Thyroid gland (tissue), 4 donors: ENCODE results near the gene CAGE1. TPM values are rescaled to one million over a fixed set of nuclear protein-coding genes. Genes with fewer than 3 reads are reported as not detected.

Source experiments
- DNase-seq, 2 donors: peaks; one replicate each; pipeline ENCODE4 v3.0.0-alpha.2; 2019
- H3K27ac ChIP-seq, 3 donors: fragments of 200-600 bp; sonication (generic); 1 replicate in 2 of 3; 2 replicates in 1 of 3; pipeline ENCODE4 v1.5.1; 2016 to 2019; ENCODE audit warnings: mild to moderate bottlenecking in 1 of 3, moderate library complexity in 1 of 3
- H3K27me3 ChIP-seq: fragments of 200-600 bp; sonication (generic); one replicate; pipeline ENCODE4 v1.5.1; 2019
- H3K36me3 ChIP-seq, 2 donors: fragments of 200-600 bp; sonication (generic); one replicate each; pipeline ENCODE4 v1.5.1; 2016 to 2019
- H3K4me1 ChIP-seq, 2 donors: fragments of 200-600 bp; sonication (generic); one replicate each; pipeline ENCODE4 v1.5.1; 2017 to 2019
- H3K4me3 ChIP-seq, 3 donors: fragments of 200-600 bp; sonication (generic); replicated peaks in 1 of 3; 1 replicate in 2 of 3; 2 replicates in 1 of 3; pipeline ENCODE4 v1.5.1; 2016; ENCODE audit warnings: mild to moderate bottlenecking in 1 of 3
- H3K9me3 ChIP-seq: fragments of 200-600 bp; sonication (generic); one replicate; pipeline ENCODE4 v1.5.1; 2017
- POLR2A ChIP-seq, 2 donors: fragments of 450-650 bp; IDR thresholded peaks; one replicate each; pipeline ENCODE4 v1.6.1; 2017; ENCODE audit warnings: antibody characterized with exemption in 2 of 2, mild to moderate bottlenecking in 2 of 2, moderate library complexity in 1 of 2
- WGBS, 2 donors: methylation state at CpG; one replicate each; pipeline ENCODE4 v1.1.5; 2017; 5-methylcytosine and 5-hydroxymethylcytosine counted together
- intact Hi-C: fragments of 100-400 bp; cut with DNase I; formaldehyde crosslinking; loops from one replicate; pipeline ENCODE4 v1.15.1; 2023
- total RNA-seq, 4 donors: library from RNA; depleted of rRNA; stranded (reverse); fragments of >200 nt; gene quantifications; one replicate each; pipeline ENCODE4 v1.2.3, GENCODE V29; 2016
- TF ChIP-seq, protein P1 (sequence below), 6 experiments: fragments of 200-600 bp in 3 of 6; fragments of 450-650 bp in 3 of 6; sonication (generic) in 3 of 6; IDR thresholded peaks; one replicate each; pipeline ENCODE4 v1.5.1; 2016 to 2019; ENCODE audit warnings: antibody characterized with exemption in 6 of 6, mild to moderate bottlenecking in 2 of 6, inconsistent platforms in 1 of 6, moderate library complexity in 1 of 6

Gene CAGE1
- total RNA-seq, 4 donors from 2014 or later, result 0.20 TPM; not detected in 3

DNA sequence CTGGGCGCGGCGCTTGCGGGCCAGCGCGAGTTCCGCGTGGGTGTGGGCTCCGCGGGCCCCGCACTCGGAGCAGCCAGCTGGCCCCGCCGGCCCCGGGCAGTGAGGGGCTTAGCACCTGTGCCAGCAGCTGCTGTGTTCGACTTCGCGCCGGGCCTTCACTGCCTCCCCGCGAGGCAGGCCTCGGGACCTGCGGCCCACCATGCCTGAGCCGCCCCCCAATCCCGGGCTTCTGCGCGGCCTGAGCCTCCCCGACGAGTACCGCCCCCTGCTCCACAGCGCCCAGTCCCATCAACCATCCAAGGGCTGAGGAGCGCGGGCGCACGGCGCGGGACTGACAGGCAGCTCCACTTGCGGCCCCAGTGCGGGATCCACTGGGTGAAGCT, 36.3 kb upstream of the CAGE1 start:
- Histone ChIP-seq H3K27me3 (no peaks in the 10 kb centered on the region), H3K4me1 (no peaks in the 10 kb centered on the region), H3K27ac (no peak overlapping the region), H3K4me3 (no peak overlapping the region), H3K36me3 (no peaks in the 10 kb centered on the region), H3K9me3 (no peaks in the 10 kb centered on the region)
- no peak for TF ChIP-seq POLR2A (IDR thresholded peaks at IDR 0.05)
- TF ChIP-seq, protein P1, sequence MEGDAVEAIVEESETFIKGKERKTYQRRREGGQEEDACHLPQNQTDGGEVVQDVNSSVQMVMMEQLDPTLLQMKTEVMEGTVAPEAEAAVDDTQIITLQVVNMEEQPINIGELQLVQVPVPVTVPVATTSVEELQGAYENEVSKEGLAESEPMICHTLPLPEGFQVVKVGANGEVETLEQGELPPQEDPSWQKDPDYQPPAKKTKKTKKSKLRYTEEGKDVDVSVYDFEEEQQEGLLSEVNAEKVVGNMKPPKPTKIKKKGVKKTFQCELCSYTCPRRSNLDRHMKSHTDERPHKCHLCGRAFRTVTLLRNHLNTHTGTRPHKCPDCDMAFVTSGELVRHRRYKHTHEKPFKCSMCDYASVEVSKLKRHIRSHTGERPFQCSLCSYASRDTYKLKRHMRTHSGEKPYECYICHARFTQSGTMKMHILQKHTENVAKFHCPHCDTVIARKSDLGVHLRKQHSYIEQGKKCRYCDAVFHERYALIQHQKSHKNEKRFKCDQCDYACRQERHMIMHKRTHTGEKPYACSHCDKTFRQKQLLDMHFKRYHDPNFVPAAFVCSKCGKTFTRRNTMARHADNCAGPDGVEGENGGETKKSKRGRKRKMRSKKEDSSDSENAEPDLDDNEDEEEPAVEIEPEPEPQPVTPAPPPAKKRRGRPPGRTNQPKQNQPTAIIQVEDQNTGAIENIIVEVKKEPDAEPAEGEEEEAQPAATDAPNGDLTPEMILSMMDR (IDR thresholded peaks at IDR 0.05), result no peak
- intact Hi-C loops, result loop anchor here (10.0 kb wide), 2 partner anchors 159 to 189 kb away; no protein-coding TSS in a partner anchor
- DNase-seq, result no peak
- WGBS, 2 donors, result 92 to 97% methylated on average over 10 to 17 of the region's 39 CpGs

- intact Hi-C loops, result loop anchor here (10.0 kb wide), 2 partner anchors 160 to 190 kb away; no protein-coding TSS in a partner anchor
- Histone ChIP-seq H3K9me3 (no peaks in the 10 kb centered on the region), H3K36me3 (no peaks in the 10 kb centered on the region), H3K4me3 (no peak overlapping the region), H3K27me3 (no peaks in the 10 kb centered on the region), H3K27ac (no peak overlapping the region), H3K4me1 (no peaks in the 10 kb centered on the region)
- TF ChIP-seq, protein P1 (IDR thresholded peaks at IDR 0.05), result peak in 5 of 6 experiments; percentile 28 to 81 (median 63)
- no peak for TF ChIP-seq POLR2A (IDR thresholded peaks at IDR 0.05)
- WGBS, 2 donors, result 83 to 86% methylated on average over 24 to 25 of the region's 25 CpGs
- peak; percentile 43 to 50 for DNase-seq
Observed at GRCh38 chr6:7424967-7425807, 35.6 kb upstream of the CAGE1 start.

- intact Hi-C loops, result loop anchor here (10.0 kb wide), 2 partner anchors 161 to 191 kb away; no protein-coding TSS in a partner anchor
- DNase-seq, result no peak
- Histone ChIP-seq H3K27me3 (no peaks in the 10 kb centered on the region), H3K9me3 (no peaks in the 10 kb centered on the region), H3K4me1 (no peaks in the 10 kb centered on the region), H3K4me3 (no peak overlapping the region), H3K27ac (no peak overlapping the region), H3K36me3 (no peaks in the 10 kb centered on the region)
- TF ChIP-seq POLR2A (IDR thresholded peaks at IDR 0.05), result no peak
- TF ChIP-seq, protein P1 (IDR thresholded peaks at IDR 0.05), result no peak
- WGBS, 2 donors, result 85 to 95% methylated on average over 5 of the region's 5 CpGs
Observed at GRCh38 chr6:7424058-7424457, 34.5 kb upstream of the CAGE1 start.

- intact Hi-C loops, result loop anchor here (10.0 kb wide), 2 partner anchors 164 to 194 kb away; no protein-coding TSS in a partner anchor
- TF ChIP-seq POLR2A (IDR thresholded peaks at IDR 0.05), result no peak
- WGBS, 2 donors, result 94 to 96% methylated on average over 3 of the region's 3 CpGs
Observed at GRCh38 chr6:7421066-7421465, 31.5 kb upstream of the CAGE1 start.

DNA sequence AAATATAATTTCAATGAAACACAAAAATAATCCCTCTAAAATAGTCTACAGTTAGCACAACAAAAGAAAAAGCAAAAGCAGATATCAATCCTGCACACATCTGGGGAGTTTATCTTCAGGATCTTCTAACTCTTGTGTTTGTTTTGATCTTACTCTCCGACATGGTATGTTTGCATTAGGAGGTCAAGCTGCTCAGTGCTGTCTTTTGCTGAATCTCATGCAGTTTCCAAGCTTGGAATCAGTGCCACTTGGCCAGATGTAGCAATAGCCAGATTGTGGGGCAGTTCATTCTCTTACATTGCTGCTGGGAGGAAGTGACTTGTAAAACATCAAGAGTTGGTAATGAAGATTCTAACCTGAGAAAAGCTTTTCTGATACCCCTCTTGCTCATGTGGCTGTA, 29.5 kb upstream of the CAGE1 start:
- no peak overlapping the region for H3K27ac ChIP-seq
- H3K4me3 ChIP-seq, result no peak overlapping the region
- H3K36me3 ChIP-seq, result peaks cover 36 to 40% of the 10 kb centered on the region in 2 donors
- H3K27me3 ChIP-seq, result no peaks in the 10 kb centered on the region
- H3K9me3 ChIP-seq, result no peaks in the 10 kb centered on the region
- WGBS, 2 donors, result 30 to 35% methylated on average over 1 of the region's 1 CpG
- no peak for TF ChIP-seq POLR2A (IDR thresholded peaks at IDR 0.05)
- TF ChIP-seq, protein P1 (IDR thresholded peaks at IDR 0.05), result no peak
- no peak for DNase-seq
- intact Hi-C loops, result no loop called here
- H3K4me1 ChIP-seq, result no peaks in the 10 kb centered on the region

More at GRCh38 chr6:7421066-7421465, 31.5 kb upstream of the CAGE1 start:
- DNase-seq, result no peak
- H3K27me3 ChIP-seq, result no peaks in the 10 kb centered on the region
- no peak overlapping the region for H3K27ac ChIP-seq
- H3K9me3 ChIP-seq, result no peaks in the 10 kb centered on the region
- peaks cover 17 to 22% of the 10 kb centered on the region in 2 donors for H3K36me3 ChIP-seq
- H3K4me1 ChIP-seq, result no peaks in the 10 kb centered on the region
- H3K4me3 ChIP-seq, result no peak overlapping the region
